Measurements from ENCODE around the gene CLCNKB.
"Not testable (repeated sequence)": the region's sequence is repeated elsewhere in the genome, so short reads cannot be mapped to it uniquely, and the experiment has no call there.

Gene CLCNKB

DNA sequence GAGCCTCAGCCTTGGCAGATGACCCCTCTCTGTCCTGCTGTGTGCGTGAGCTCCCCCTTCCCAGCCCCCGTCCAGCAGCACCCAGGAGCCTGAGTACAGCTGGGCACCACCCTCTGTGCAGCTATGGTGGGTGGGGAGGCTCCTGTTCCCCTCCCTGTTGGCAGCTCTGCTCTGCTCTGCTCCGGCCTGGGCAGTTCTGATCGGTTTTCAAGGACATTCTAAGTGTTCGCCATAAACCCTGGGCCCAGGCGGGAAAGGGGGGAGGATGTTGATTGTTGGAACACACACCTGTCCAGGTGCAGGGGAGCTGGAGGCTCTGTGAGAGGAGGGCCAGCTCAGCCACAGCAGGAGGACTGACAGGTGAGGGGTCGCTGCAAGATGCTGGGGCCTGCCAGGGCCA lies at the start of gene CLCNKB:
CLCNKB (plus strand) TSS at position 262 of the 400 bp plus-strand sequence. CDS start 711 bp downstream, outside the sequence.
- TF ChIP-seq, protein P1, sequence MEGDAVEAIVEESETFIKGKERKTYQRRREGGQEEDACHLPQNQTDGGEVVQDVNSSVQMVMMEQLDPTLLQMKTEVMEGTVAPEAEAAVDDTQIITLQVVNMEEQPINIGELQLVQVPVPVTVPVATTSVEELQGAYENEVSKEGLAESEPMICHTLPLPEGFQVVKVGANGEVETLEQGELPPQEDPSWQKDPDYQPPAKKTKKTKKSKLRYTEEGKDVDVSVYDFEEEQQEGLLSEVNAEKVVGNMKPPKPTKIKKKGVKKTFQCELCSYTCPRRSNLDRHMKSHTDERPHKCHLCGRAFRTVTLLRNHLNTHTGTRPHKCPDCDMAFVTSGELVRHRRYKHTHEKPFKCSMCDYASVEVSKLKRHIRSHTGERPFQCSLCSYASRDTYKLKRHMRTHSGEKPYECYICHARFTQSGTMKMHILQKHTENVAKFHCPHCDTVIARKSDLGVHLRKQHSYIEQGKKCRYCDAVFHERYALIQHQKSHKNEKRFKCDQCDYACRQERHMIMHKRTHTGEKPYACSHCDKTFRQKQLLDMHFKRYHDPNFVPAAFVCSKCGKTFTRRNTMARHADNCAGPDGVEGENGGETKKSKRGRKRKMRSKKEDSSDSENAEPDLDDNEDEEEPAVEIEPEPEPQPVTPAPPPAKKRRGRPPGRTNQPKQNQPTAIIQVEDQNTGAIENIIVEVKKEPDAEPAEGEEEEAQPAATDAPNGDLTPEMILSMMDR (IDR thresholded peaks at IDR 0.05; ENCODE audit: low read depth, low read length) = no peak
- H3K4me3 ChIP-seq (replicated peaks in 1 of 2; ENCODE audit: low read depth in 2 of 2, low read length in 2 of 2) = no peak within 1 kb of the TSS
- no peak for DNase-seq (ENCODE audit: low read depth in 2 of 2)

GRCh38 chr1:15994081-15994480 lies 49.5 kb upstream of the CLCNKB start:
- TF ChIP-seq, protein P1 (IDR thresholded peaks at IDR 0.05; ENCODE audit: low read depth, low read length) = no peak
- no peak for DNase-seq (ENCODE audit: low read depth in 2 of 2)
- no peak overlapping the region for H3K4me3 ChIP-seq (replicated peaks in 1 of 2; ENCODE audit: low read depth in 2 of 2, low read length in 2 of 2)

DNA sequence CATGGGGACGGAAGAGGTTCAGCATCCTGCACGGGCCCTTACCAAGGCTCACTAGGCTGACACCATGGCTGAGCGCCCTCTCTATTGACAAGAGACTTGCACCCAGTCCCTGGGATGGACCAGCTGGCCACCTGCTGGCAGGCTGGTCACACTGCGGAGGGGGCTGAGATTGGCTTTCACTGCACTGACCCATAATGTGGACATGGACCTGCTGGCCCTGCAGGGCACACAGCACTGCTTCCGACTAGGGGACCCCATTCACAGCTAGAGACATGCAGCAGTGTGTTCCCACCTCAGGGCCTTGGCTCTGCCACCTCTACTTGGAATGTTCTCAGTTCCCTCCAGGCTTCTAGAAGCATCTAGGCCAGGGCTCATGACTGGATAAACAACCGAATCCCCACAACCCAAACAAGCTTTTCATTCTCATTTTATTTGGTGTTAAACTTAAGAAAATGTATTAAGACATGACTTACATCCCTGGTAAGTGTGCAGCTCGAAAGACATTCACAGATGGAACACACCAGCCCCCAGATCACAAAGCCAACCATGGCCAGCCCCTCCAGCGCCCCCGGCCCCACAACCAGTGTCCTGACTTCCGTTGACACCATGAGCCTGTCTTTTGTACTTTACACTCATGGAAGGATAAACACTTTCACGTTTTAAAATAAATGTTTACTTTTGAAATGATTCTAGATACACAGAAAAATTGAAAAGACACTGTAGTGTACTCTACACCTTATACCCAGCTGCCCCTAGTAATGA lies 48.8 kb upstream of the CLCNKB start:
- peak; percentile 75 to 82 for DNase-seq (ENCODE audit: low read depth in 2 of 2)
- TF ChIP-seq, protein P1 (IDR thresholded peaks at IDR 0.05; ENCODE audit: low read depth, low read length) = peak; percentile 96
- no peak overlapping the region for H3K4me3 ChIP-seq (replicated peaks in 1 of 2; ENCODE audit: low read depth in 2 of 2, low read length in 2 of 2)

- DNase-seq (ENCODE audit: low read depth in 2 of 2) = no peak
- H3K4me3 ChIP-seq (replicated peaks in 1 of 2; ENCODE audit: low read depth in 2 of 2, low read length in 2 of 2) = no peak overlapping the region
- TF ChIP-seq, protein P1 (IDR thresholded peaks at IDR 0.05; ENCODE audit: low read depth, low read length) = no peak
These were observed 46.5 kb upstream of the CLCNKB start for GRCh38 chr1:15997076-15997585.

- TF ChIP-seq, protein P1 (IDR thresholded peaks at IDR 0.05; ENCODE audit: low read depth, low read length) = no peak
- no peak for DNase-seq (ENCODE audit: low read depth in 2 of 2)
- no peak overlapping the region for H3K4me3 ChIP-seq (replicated peaks in 1 of 2; ENCODE audit: low read depth in 2 of 2, low read length in 2 of 2)
These were observed 45.8 kb upstream of the CLCNKB start for GRCh38 chr1:15997637-15998280.

DNA sequence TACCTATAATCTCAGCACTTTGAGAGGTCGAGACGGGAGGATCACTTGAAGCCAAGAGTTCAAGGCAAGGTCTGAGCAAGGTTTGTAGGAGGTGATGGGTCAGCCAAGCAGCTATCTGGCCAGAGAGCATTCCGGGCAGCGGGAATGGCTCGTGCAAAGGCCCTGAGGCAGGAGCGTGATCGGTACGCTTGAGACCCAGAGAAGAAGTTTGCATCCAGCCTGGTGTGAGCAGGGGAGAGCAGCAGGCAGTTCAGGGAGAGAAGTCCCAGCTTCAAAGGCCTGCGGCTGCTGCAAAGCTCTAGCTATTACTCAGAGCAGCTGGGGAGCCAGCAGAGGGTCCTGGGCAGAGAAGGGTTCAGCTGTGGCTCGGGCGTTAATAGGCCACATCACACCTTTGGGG lies 44.7 kb upstream of the CLCNKB start:
- no peak for DNase-seq (ENCODE audit: low read depth in 2 of 2)
- no peak overlapping the region for H3K4me3 ChIP-seq (replicated peaks in 1 of 2; ENCODE audit: low read depth in 2 of 2, low read length in 2 of 2)
- TF ChIP-seq, protein P1 (IDR thresholded peaks at IDR 0.05; ENCODE audit: low read depth, low read length) = no peak

DNA sequence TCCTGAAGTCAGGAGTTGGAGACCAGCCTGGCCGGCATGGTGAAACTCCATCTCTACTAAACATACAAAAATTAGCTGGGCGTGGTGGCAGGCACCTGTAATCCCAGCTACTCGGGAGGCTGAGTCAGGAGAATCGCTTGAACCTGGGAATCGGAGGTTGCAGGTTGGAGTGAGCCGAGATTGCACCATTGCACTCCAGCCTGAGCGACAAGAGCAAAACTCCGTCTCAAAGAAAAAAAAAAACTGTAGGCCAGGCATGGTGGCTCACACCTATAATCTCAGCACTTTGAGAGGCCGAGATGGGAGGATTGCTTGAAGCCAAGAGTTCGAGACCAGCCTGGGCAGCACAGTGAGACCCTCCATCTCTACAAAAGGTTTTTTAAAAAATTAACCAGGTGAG lies 42.3 kb upstream of the CLCNKB start:
- not testable (repeated sequence) for DNase-seq (ENCODE audit: low read depth in 2 of 2); H3K4me3 ChIP-seq (replicated peaks in 1 of 2; ENCODE audit: low read depth in 2 of 2, low read length in 2 of 2)
